GM12878 (cell line): Measurements from ENCODE around the gene PELI2.

ENCODE experiments used
- CTCF ChIP-seq, 3 experiments: IDR thresholded peaks in 2 of 3; conservative IDR thresholded peaks in 1 of 3; 2 replicates each; pipeline ENCODE4 v1.5.1; 2011; ENCODE audit warnings: low read depth in 3 of 3, low read length in 3 of 3, mild to moderate bottlenecking in 3 of 3, control low read depth in 2 of 3, moderate library complexity in 2 of 3, inconsistent platforms in 1 of 3, mixed read lengths in 1 of 3; ENCODE audit not compliant: control insufficient read depth in 2 of 3, insufficient read depth in 1 of 3; ENCODE audit errors: extremely low read depth in 1 of 3
- KDM1A ChIP-seq: fragments of 200-600 bp; sonication (generic); IDR thresholded peaks from 2 replicates; pipeline ENCODE4 v1.6.1; 2016; ENCODE audit warnings: borderline replicate concordance
- NRF1 ChIP-seq: conservative IDR thresholded peaks from 2 replicates; pipeline ENCODE4 v1.6.1; 2011; ENCODE audit warnings: mild to moderate bottlenecking, low read depth, low read length, improper control_type of control experiment
- ZNF384 ChIP-seq: IDR thresholded peaks from 2 replicates; pipeline ENCODE4 v1.6.1; 2012; ENCODE audit warnings: low read depth, mild to moderate bottlenecking, low read length, improper control_type of control experiment, borderline replicate concordance

GRCh38 chr14:56159066-56159465 lies 40.9 kb downstream of the PELI2 start:
- TF ChIP-seq CTCF (IDR thresholded peaks at IDR 0.05 in 2 of 3, conservative IDR thresholded peaks at IDR 0.05 in 1 of 3; ENCODE audit: control insufficient read depth in 2 of 3, extremely low read depth in 1 of 3, insufficient read depth in 1 of 3, low read depth in 3 of 3, low read length in 3 of 3) (no peak), ZNF384 (no peak), KDM1A (no peak), NRF1 (no peak)
